Measurements from ENCODE around the gene FZD4. TPM values are rescaled to one million over a fixed set of nuclear protein-coding genes. Genes with fewer than 3 reads are reported as not detected.
"Not testable (repeated sequence)": the region's sequence is repeated elsewhere in the genome, so short reads cannot be mapped to it uniquely, and the experiment has no call there.

The FZD4 gene
- polyA plus RNA-seq, 1 donor from 2014 or later = 0.76 TPM

DNA sequence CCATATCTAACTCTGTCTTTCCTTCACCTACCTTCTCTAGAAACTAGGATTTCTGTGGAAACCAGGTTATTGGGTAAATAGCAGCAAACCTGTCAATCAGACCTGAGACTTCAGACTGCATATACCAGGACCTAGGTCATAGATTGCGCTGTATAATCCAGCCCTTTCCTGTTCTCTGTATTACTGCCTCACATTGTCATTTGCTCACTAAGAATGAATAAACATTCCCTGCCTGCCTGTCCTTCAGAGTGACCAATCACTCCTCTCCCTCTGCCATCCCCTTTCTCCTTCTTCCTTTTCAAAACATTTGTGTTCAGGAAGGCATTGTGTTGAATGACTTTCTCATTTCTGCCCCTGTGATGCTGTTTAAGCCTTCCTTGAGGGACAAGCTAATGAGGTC, 14.1 kb upstream of the FZD4 start:
- H3K79me2 ChIP-seq (replicated peaks; ENCODE audit: insufficient read depth, low read length) = no peaks in the 10 kb centered on the region
- H4K20me1 ChIP-seq (ENCODE audit: insufficient read depth) = no peaks in the 10 kb centered on the region
- H3K27me3 ChIP-seq (ENCODE audit: insufficient read depth, low read depth, low read length) = no peaks in the 10 kb centered on the region
- no peak overlapping the region for H3K4me3 ChIP-seq (ENCODE audit: low read length)
- H3F3A ChIP-seq (ENCODE audit: insufficient read depth, low read length, poor library complexity, severe bottlenecking) = no peaks in the 10 kb centered on the region
- no peak overlapping the region for H2AFZ ChIP-seq (ENCODE audit: low read depth, low read length)
- H3K9me2 ChIP-seq (ENCODE audit: insufficient read depth, low read length) = no peaks in the 10 kb centered on the region
- H3K27ac ChIP-seq (ENCODE audit: low read length) = no peak overlapping the region
- peaks cover 5% of the 10 kb centered on the region for H3K9me3 ChIP-seq (ENCODE audit: low read length)
- H3K9ac ChIP-seq (ENCODE audit: low read length) = no peak overlapping the region
- H3K36me3 ChIP-seq (ENCODE audit: insufficient read depth, low read length) = no peaks in the 10 kb centered on the region
- TF ChIP-seq RAD21 (conservative IDR thresholded peaks at IDR 0.05) = no peak
- TF ChIP-seq MXI1 (conservative IDR thresholded peaks at IDR 0.05; ENCODE audit: poor library complexity, severe bottlenecking) = no peak
- TF ChIP-seq, protein P1, sequence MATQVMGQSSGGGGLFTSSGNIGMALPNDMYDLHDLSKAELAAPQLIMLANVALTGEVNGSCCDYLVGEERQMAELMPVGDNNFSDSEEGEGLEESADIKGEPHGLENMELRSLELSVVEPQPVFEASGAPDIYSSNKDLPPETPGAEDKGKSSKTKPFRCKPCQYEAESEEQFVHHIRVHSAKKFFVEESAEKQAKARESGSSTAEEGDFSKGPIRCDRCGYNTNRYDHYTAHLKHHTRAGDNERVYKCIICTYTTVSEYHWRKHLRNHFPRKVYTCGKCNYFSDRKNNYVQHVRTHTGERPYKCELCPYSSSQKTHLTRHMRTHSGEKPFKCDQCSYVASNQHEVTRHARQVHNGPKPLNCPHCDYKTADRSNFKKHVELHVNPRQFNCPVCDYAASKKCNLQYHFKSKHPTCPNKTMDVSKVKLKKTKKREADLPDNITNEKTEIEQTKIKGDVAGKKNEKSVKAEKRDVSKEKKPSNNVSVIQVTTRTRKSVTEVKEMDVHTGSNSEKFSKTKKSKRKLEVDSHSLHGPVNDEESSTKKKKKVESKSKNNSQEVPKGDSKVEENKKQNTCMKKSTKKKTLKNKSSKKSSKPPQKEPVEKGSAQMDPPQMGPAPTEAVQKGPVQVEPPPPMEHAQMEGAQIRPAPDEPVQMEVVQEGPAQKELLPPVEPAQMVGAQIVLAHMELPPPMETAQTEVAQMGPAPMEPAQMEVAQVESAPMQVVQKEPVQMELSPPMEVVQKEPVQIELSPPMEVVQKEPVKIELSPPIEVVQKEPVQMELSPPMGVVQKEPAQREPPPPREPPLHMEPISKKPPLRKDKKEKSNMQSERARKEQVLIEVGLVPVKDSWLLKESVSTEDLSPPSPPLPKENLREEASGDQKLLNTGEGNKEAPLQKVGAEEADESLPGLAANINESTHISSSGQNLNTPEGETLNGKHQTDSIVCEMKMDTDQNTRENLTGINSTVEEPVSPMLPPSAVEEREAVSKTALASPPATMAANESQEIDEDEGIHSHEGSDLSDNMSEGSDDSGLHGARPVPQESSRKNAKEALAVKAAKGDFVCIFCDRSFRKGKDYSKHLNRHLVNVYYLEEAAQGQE (IDR thresholded peaks at IDR 0.05; ENCODE audit: borderline replicate concordance) = no peak
- no peak for TF ChIP-seq TAF1 (IDR thresholded peaks at IDR 0.05; ENCODE audit: low read depth)
- TF ChIP-seq POLR2AphosphoS5 (IDR thresholded peaks at IDR 0.05) = no peak
- TF ChIP-seq, protein P2, sequence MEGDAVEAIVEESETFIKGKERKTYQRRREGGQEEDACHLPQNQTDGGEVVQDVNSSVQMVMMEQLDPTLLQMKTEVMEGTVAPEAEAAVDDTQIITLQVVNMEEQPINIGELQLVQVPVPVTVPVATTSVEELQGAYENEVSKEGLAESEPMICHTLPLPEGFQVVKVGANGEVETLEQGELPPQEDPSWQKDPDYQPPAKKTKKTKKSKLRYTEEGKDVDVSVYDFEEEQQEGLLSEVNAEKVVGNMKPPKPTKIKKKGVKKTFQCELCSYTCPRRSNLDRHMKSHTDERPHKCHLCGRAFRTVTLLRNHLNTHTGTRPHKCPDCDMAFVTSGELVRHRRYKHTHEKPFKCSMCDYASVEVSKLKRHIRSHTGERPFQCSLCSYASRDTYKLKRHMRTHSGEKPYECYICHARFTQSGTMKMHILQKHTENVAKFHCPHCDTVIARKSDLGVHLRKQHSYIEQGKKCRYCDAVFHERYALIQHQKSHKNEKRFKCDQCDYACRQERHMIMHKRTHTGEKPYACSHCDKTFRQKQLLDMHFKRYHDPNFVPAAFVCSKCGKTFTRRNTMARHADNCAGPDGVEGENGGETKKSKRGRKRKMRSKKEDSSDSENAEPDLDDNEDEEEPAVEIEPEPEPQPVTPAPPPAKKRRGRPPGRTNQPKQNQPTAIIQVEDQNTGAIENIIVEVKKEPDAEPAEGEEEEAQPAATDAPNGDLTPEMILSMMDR (IDR thresholded peaks at IDR 0.05; ENCODE audit: poor library complexity, severe bottlenecking) = no peak
- TF ChIP-seq EP300 (conservative IDR thresholded peaks at IDR 0.05; ENCODE audit: poor library complexity, severe bottlenecking) = no peak
- no peak for TF ChIP-seq SMC3 (conservative IDR thresholded peaks at IDR 0.05; ENCODE audit: poor library complexity)
- no peak for TF ChIP-seq EZH2 (IDR thresholded peaks at IDR 0.05; ENCODE audit: borderline replicate concordance, insufficient read depth, low read length, poor library complexity, severe bottlenecking)
- H3K4me2 ChIP-seq (ENCODE audit: low read length) = no peak overlapping the region

DNA sequence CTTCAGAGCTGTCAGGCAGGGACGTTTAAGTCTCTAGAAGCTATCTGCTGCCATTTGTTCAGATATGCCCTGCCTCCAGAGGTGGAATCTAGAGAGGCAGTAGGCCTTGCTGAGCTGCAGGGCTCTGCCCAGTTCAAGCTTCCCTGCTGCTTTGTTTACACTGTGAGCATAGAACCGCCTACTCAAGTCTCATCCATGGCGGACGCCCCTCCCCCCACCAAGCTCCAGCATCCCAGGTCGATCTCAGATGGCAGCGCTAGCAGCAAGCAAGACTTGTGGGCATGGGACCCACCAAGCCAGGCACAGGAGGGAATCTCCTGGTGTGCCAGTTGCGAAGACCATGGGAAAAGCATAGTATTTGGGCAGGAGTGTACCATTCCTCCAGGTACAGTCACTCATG, 12.4 kb upstream of the FZD4 start:
- not testable (repeated sequence) for H4K20me1 ChIP-seq (ENCODE audit: insufficient read depth); H3K4me2 ChIP-seq (ENCODE audit: low read length); H3K9me2 ChIP-seq (ENCODE audit: insufficient read depth, low read length); H3K9ac ChIP-seq (ENCODE audit: low read length); H3F3A ChIP-seq (ENCODE audit: insufficient read depth, low read length, poor library complexity, severe bottlenecking); H2AFZ ChIP-seq (ENCODE audit: low read depth, low read length); H3K27me3 ChIP-seq (ENCODE audit: insufficient read depth, low read depth, low read length); H3K36me3 ChIP-seq (ENCODE audit: insufficient read depth, low read length); H3K79me2 ChIP-seq (replicated peaks; ENCODE audit: insufficient read depth, low read length); H3K9me3 ChIP-seq (ENCODE audit: low read length); H3K27ac ChIP-seq (ENCODE audit: low read length); H3K4me3 ChIP-seq (ENCODE audit: low read length)
